Mammary epithelial cell (primary cell): ENCODE data around the gene PGAM5.

Source experiments
- CTCF ChIP-seq, 2 donors: IDR thresholded peaks in 1 of 2; conservative IDR thresholded peaks in 1 of 2; 2 replicates each; pipeline ENCODE4 v1.5.1; 2011 to 2012; ENCODE audit warnings: inconsistent platforms in 2 of 2, low read length in 2 of 2, mild to moderate bottlenecking in 2 of 2, control low read depth in 1 of 2, low read depth in 1 of 2; ENCODE audit not compliant: insufficient read depth in 1 of 2; ENCODE audit errors: extremely low read depth in 1 of 2
- EZH2 ChIP-seq: IDR thresholded peaks from 2 replicates; pipeline ENCODE4 v1.6.1; 2012; ENCODE audit warnings: low read length, inconsistent platforms, borderline replicate concordance

GRCh38 chr12:132759359-132759758, 48.7 kb downstream of the PGAM5 start:
- TF ChIP-seq CTCF (conservative IDR thresholded peaks at IDR 0.05 in 1 of 2, IDR thresholded peaks at IDR 0.05 in 1 of 2; ENCODE audit: extremely low read depth in 1 of 2, insufficient read depth in 1 of 2, low read depth in 1 of 2, low read length in 2 of 2): no peak
- no peak for TF ChIP-seq EZH2
